Measurements from ENCODE around the gene RASGRP1.

RASGRP1 gene

DNA sequence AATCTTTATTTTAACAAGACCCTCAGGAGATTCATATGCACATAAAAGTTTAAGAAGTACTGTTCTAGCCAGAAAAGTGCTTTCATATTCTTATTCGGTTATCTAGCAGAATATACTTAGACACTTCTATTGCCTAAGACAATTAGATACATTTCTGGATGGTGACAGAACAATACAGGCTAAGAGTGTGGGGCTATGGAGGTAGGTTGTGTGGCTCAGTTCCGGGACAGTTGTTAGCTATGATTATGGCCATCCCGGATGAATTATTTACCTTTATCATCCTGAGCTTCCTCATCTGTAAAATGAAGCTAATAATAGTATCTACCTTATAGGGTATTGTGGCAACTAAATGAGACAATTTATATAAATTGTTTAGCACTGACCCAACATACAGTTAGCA lies 104.1 kb downstream of the RASGRP1 start:
- TF ChIP-seq, protein P1, sequence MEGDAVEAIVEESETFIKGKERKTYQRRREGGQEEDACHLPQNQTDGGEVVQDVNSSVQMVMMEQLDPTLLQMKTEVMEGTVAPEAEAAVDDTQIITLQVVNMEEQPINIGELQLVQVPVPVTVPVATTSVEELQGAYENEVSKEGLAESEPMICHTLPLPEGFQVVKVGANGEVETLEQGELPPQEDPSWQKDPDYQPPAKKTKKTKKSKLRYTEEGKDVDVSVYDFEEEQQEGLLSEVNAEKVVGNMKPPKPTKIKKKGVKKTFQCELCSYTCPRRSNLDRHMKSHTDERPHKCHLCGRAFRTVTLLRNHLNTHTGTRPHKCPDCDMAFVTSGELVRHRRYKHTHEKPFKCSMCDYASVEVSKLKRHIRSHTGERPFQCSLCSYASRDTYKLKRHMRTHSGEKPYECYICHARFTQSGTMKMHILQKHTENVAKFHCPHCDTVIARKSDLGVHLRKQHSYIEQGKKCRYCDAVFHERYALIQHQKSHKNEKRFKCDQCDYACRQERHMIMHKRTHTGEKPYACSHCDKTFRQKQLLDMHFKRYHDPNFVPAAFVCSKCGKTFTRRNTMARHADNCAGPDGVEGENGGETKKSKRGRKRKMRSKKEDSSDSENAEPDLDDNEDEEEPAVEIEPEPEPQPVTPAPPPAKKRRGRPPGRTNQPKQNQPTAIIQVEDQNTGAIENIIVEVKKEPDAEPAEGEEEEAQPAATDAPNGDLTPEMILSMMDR (conservative IDR thresholded peaks at IDR 0.05): no peak
- no peak overlapping the region for H3K27ac ChIP-seq

DNA sequence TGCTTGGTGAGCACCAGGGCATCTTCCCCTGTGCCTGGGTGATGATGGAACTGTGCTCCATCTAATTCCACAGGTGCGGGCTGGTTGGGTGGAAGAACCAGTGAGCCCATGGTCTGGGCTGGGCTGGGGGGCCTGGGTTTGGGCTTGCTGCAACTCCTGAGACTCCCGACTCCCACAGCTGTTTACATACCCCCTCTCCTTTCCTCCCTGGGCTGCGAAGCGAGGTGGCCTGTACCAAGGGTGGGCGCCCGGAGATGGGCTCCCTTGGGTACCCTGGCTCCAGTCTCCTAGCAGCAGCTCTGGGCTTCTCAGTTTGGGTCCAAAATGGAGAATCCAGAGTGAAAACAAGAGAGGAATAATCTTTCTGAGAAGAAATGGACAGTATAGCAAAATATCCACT lies 105.1 kb downstream of the RASGRP1 start:
- TF ChIP-seq, protein P1 (conservative IDR thresholded peaks at IDR 0.05): no peak
- no peak overlapping the region for H3K27ac ChIP-seq

DNA sequence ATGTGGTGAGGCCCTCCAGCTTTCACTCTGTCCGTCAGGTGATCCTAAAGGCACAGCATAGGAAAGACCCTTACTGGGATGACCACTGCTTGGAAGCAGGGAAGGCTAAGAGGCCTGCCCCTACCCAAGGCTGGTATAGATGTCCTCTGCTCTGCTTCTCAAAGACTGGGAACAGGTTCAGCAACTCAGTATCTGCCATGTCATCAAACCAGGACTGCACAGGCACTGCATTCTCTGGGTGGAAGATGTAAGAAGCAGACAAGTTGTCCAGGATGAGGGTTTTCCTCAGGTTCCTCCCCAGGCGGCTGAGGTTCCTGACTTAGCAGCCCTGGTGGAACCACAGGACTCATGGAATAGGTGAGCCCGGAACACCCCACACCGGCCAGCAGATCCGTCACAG lies 106.0 kb downstream of the RASGRP1 start:
- TF ChIP-seq, protein P1 (conservative IDR thresholded peaks at IDR 0.05): no peak
- H3K27ac ChIP-seq: no peak overlapping the region

DNA sequence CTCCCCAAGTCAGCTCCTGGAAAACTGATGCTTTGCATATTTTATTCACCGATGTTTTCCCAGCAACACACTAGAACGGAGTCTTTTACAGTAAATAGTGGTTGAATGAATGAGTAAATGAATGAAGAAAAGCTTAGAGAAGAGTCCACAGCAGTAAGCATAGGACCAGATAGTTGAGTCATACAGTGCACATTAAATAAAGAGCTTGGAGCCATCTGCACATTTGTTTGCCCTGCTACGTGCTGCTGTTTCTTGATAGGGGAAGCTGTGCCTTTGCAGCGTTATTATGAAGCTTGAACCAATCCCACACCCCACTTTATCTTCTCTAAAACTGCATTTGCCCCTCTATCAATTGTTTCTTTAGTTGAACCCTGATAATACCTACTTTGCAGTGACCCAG lies 109.5 kb downstream of the RASGRP1 start:
- TF ChIP-seq, protein P1 (conservative IDR thresholded peaks at IDR 0.05): no peak
- H3K27ac ChIP-seq: peak overlapping the region; percentile 88

DNA sequence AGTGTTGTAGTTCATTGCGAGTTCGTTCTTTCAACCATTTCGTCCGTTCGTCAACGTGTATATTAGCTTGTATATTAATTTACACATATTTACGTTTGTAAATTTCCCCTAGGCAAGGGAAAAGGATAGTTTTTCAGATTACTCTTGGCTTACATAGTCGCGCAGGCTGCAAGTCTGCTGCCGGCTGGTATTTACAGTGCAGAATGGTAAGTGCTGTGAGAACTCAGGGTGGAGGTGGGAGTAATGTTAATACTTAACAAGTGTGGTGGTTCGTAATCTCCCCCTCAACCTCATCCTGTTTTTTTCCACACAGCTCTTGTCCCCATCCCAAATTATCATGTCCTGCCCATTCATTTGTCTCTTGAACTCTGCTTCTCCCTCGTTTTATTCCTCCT lies 109.9 kb downstream of the RASGRP1 start:
- peak overlapping the region; percentile 88 for H3K27ac ChIP-seq
- TF ChIP-seq, protein P1 (conservative IDR thresholded peaks at IDR 0.05): no peak

DNA sequence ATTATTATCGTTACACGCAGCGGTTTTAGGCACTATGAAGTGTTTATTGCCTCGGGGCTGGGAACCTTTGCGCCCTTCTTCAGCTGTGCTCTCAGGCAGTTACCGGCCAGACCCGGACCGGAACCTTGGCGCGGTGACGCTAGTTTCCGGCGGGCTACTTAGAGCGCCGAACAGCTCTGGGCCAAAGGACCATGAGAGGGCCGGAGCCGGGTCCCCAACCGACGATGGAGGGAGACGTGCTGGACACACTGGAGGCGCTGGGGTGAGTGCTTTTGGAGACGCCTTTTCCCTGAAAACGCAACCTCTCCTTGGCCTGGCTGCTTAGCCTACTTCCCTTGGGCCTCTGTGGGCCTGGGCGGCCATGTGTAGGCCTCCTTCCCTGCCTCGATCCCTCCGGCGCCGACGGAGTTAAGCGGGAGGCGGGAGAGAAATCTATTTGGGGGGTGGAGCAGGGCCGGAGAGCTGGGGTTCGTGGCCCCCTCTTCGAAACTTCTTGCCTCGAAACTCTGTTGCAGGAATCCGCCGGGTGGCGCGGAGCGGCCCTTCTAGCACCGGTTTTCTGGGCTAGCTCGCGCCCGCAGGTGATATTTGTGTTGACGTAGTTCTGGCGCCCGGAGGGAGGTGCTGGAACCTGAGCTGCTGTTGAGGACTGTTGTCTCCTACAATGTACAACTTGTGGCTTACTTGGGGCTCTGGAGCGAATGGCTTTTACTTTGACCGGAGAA lies 110.5 kb downstream of the RASGRP1 start, which contains the start of gene FAM98B:
TSS of gene FAM98B (plus strand) at position 157 of the 725 bp plus-strand sequence. CDS start at position 192, 35 bp downstream.
- TF ChIP-seq, protein P1 (conservative IDR thresholded peaks at IDR 0.05): no peak; the same call in 1 of the 2 replicates
- peak within 1 kb of the TSS; percentile 88 for H3K27ac ChIP-seq

DNA sequence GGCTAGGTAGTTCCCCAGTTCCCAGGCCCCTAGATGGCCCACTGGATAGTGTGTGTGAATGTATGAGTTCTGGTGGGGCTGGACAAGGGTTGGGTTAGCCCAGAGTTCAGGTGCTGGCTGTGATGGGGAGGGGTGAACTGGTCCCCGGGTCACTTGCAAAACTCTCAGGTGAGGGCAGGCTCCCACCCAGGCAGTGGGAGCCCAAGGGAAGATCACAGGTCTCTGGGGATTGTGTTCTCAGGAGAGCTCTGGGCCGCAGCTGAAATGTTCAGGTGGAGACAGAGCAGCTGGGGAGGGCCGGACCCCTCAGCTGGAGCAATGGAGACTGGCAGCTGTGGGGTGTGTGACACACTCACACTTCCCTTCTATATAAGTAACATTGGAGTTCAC lies 123.5 kb downstream of the RASGRP1 start:
- TF ChIP-seq, protein P1 (conservative IDR thresholded peaks at IDR 0.05): no peak
- H3K27ac ChIP-seq: peak overlapping the region; percentile 45; the same call in 1 of the 2 replicates

Measured in VCaP (cell line).